ENCODE results near the gene CTXN3.

The CTXN3 gene

GRCh38 chr5:127649018-127649439 lies at the start of gene CTXN3:
Gene CTXN3 (plus strand): TSS chr5:127649082. CDS start chr5:127657522, 8,440 bp downstream.
- peak; percentile 29 for DNase-seq (ENCODE audit: low read depth, low spot score)
- H3K27ac ChIP-seq: no peak within 1 kb of the TSS

DNA sequence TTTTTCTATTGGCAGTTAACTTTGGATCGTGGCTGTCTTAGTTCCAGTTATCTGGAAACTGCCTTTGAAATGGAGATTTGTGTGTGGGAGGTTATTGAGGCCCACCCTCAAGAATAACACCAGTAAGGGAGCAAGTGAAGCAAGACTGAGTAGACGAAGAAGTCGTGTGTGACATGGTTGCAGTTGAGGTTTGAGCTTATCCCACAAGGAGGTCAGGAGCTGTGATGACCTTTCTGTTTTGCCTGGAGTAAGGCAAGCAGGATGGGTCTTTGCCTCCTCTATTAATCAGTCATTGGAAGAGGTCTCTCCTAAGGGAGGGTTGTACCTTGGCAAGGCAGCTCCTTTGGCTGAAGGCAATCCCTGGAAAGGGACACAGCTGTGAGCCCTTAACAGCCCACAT lies 49.6 kb upstream of the CTXN3 start:
- DNase-seq (ENCODE audit: low read depth, low spot score): no peak
- H3K27ac ChIP-seq: no peak overlapping the region

DNA sequence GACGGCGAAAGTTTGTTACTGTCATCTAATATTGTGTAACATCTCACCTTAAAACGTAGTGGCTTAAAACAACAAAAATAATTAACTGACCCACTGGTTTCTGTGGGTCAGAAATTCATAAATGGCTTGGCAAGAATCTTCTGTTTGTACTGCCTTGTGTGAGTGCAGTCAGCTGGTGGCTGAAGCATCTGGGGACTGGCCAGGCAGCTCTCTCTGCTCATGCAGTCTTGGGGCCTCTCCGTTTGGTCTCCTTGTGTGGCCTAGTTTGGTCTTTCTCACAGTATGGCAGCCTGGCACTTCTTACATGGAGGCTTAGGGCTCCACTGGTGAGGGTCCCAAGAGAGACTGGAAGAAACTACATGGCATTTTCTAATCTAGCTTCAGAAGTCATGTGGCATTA lies 49.0 kb upstream of the CTXN3 start:
- no peak for DNase-seq (ENCODE audit: low read depth, low spot score)
- H3K27ac ChIP-seq: no peak overlapping the region

GRCh38 chr5:127601111-127601510 lies 47.8 kb upstream of the CTXN3 start:
- no peak for DNase-seq (ENCODE audit: low read depth, low spot score)
- no peak overlapping the region for H3K27ac ChIP-seq

DNA sequence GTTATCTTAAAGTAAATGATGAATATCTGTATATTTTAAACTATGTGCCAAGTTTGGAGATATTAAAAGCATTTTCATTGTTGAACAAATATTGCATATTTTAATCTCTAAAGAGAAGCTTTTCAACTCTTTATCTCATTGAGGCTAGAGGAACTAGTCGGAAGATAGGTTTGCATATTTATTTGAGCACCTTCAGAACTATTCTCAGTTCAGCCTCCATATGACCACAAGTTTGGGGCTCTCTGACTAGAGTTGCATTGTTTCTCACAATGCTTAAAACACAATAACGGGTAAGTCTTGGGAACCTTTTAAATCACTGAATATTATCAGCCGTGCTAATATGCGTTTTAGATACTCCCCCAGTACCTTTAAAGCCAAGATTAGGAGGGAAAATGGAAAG lies 47.3 kb upstream of the CTXN3 start:
- no peak overlapping the region for H3K27ac ChIP-seq
- DNase-seq (ENCODE audit: low read depth, low spot score): no peak

GRCh38 chr5:127602481-127602880 lies 46.4 kb upstream of the CTXN3 start:
- H3K27ac ChIP-seq: no peak overlapping the region
- DNase-seq (ENCODE audit: low read depth, low spot score): no peak

GRCh38 chr5:127602896-127603844 lies 45.7 kb upstream of the CTXN3 start:
- no peak for DNase-seq (ENCODE audit: low read depth, low spot score)
- H3K27ac ChIP-seq: no peak overlapping the region

GRCh38 chr5:127608077-127608660 lies 40.7 kb upstream of the CTXN3 start:
- H3K27ac ChIP-seq: no peak overlapping the region
- peak; percentile 2 for DNase-seq (ENCODE audit: low read depth, low spot score)

- no peak for DNase-seq (ENCODE audit: low read depth, low spot score)
- H3K27ac ChIP-seq: no peak overlapping the region
Measured at GRCh38 chr5:127609011-127609410, 39.9 kb upstream of the CTXN3 start.

DNA sequence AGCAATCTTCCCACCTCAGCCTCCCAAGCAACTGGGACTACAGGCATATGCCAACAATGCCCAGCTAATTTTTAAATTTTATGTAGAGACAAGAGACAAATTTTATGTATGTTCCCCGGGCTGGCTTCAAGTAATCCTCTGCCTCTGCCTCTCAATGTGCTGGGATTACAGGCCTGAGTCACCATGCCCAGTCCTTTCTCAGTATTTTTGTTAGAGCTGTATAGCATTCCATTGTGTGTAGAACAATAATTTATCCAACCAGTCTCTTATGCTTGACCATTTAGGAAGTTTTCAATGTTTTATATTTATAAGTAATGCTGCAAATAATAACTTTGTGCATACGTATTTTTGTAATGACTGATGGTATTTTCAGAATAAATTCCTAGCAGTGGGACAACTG lies 38.9 kb upstream of the CTXN3 start:
- no peak for DNase-seq (ENCODE audit: low read depth, low spot score)
- no peak overlapping the region for H3K27ac ChIP-seq

DNA sequence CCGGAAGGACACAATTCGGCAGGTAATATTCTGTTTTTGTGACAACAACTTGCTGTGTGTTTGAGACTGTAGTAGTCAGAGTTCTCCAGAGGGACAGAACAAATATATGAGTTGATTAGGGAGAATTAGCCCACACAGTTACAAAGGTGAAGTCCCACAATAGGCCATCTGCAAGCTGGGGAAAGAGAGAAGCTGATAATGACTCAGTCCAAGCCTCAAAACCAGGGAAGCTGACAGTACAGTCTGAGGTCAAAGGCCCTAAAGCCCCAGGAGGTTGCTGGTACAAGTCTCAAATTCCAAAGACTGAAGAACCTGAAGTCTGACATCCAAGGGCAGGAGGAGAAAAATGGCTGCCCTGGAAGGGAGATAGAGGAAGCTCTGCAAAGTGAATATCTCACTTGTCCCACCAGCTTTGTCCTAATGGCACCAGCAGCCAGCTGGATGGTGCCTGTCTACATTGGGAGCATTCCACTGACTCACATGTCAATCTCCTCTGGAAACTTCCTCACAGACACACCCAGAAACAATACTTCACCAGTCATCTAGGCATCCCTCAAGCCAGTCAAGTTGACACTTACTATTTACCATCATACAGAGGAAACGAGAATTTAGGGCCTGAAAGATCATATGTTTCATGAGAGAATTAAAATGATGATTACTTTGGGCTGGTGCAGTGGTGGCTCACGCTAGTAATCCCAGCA lies 36.3 kb upstream of the CTXN3 start:
- H3K27ac ChIP-seq: no peak overlapping the region
- DNase-seq (ENCODE audit: low read depth, low spot score): no peak

GRCh38 chr5:127615916-127616315 lies 33.0 kb upstream of the CTXN3 start:
- no peak for DNase-seq (ENCODE audit: low read depth, low spot score)

GRCh38 chr5:127619908-127620479 lies 28.9 kb upstream of the CTXN3 start:
- no peak for DNase-seq (ENCODE audit: low read depth, low spot score)
- no peak overlapping the region for H3K27ac ChIP-seq

More at GRCh38 chr5:127615916-127616315, 33.0 kb upstream of the CTXN3 start:
- no peak overlapping the region for H3K27ac ChIP-seq

- H3K27ac ChIP-seq: no peak overlapping the region
- no peak for DNase-seq (ENCODE audit: low read depth, low spot score)
Measured at GRCh38 chr5:127621601-127622325, 27.1 kb upstream of the CTXN3 start.

DNA sequence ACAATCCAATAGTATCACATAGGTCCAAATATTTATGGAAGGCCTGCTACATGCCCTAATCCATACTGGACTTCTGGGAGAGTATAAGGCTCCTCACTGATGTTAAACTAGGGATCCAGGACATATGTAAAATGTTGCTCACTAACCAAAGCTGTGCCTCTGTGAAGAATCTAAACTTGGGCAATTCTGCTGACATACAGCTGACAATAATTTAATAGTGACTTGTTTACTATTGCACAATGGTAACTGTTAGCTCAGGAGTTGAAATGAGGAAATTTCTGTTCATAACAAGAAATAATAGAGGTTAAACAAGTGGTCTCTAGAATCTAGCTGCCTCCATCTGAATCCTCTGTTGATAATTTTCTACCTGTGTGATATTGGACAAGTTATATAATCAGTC lies 14.9 kb upstream of the CTXN3 start:
- no peak for DNase-seq (ENCODE audit: low read depth, low spot score)
- no peak overlapping the region for H3K27ac ChIP-seq

DNA sequence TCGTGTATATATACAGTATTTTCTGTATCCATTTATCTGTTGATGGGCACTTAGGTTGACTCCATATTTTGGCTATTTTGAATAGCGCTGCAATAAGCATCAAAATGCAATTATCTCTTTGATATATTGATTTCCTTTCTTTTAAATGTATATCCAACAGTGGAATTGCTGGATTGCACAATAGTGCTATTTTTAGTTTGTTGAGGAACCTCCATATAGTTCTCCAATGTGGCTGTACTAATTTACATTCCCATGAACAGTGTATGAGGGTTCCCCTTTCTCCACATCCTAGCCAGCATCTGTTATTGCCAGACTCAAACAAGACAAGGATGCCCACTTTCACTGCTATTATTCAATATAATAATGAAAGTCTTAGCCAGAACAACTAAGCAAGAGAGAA lies 9.1 kb upstream of the CTXN3 start:
- H3K27ac ChIP-seq: no peak overlapping the region
- DNase-seq (ENCODE audit: low read depth, low spot score): no peak

- H3K27ac ChIP-seq: no peak overlapping the region
- DNase-seq (ENCODE audit: low read depth, low spot score): no peak
Measured at GRCh38 chr5:127642949-127643348, 5.9 kb upstream of the CTXN3 start.

DNA sequence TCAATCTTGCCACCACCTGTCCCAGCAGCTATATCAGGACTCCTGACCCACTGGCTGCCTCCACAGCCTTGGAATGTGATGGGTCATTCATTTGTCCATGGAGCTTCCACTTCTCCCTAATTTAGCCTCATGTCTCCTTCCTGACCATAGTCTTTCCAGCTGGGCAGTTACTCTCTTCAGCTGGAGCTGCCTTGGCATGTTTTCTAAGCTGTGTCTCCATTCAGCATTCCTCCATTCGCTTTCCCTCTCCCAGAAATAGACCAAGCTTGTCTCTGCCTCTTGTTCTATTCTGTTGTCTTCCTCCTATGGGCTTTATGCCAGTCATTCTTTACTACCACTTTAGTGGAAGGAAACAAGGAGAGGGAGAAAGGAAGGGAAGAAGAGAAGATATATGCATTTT lies 5.3 kb upstream of the CTXN3 start:
- DNase-seq (ENCODE audit: low read depth, low spot score): no peak
- no peak overlapping the region for H3K27ac ChIP-seq

- DNase-seq (ENCODE audit: low read depth, low spot score): no peak
- no peak overlapping the region for H3K27ac ChIP-seq
Measured at GRCh38 chr5:127645300-127645726, 3.6 kb upstream of the CTXN3 start.

- no peak for DNase-seq (ENCODE audit: low read depth, low spot score)
- no peak overlapping the region for H3K27ac ChIP-seq
Measured at GRCh38 chr5:127647361-127647958, 1.4 kb upstream of the CTXN3 start.
